ENCODE results near the gene CENPP.

Gene CENPP

DNA sequence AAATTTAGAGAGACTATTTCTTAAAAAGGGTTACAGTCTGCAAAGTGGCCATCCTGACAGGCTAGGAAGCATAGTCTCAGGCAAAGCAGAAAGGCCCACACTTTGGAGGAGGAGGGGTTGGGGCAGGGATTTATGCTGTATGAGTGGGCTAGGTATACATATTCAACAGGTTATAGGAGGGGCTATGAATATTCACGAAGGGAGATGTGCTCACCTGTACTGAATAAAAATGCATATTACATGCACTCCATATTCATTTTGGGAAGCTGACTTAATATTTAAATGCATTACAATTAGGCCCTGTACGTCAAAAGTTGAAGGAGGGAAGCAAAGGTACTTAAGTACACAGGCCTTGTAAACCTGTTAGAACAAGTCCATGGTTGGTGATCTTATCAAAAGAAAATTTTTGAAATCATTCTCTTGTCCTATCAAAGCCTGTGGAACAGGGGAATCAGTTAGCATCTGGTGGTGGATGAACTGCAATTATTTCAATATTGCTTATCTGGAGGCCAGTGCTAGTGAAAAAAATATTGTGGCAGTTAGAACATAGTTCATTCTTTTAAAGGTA lies 1.6 kb downstream of the CENPP start:
- no peak for DNase-seq
- Mint-ChIP-seq H3K27me3 (no peaks in the 10 kb centered on the region), H3K9me3 (no peaks in the 10 kb centered on the region), H3K27ac (no peak overlapping the region), H3K4me3 (peak overlapping the region in 1 of 2 donors; percentile 93), H3K36me3 (ENCODE audit: insufficient read depth) (peaks cover 23% of the 10 kb centered on the region), H3K4me1 (ENCODE audit: low read depth in 2 of 2) (peaks cover 16 to 26% of the 10 kb centered on the region in 2 donors)
- ATAC-seq (replicated peaks), result no peak

- Mint-ChIP-seq H3K27me3 (no peaks in the 10 kb centered on the region), H3K4me1 (ENCODE audit: low read depth in 2 of 2) (peaks cover 14 to 22% of the 10 kb centered on the region in 2 donors), H3K9me3 (no peaks in the 10 kb centered on the region), H3K36me3 (ENCODE audit: insufficient read depth) (peaks cover 18% of the 10 kb centered on the region), H3K4me3 (no peak overlapping the region), H3K27ac (no peak overlapping the region)
- DNase-seq (no peak), ATAC-seq (replicated peaks) (no peak)
Observed at GRCh38 chr9:92328225-92328624, 2.5 kb downstream of the CENPP start.

DNA sequence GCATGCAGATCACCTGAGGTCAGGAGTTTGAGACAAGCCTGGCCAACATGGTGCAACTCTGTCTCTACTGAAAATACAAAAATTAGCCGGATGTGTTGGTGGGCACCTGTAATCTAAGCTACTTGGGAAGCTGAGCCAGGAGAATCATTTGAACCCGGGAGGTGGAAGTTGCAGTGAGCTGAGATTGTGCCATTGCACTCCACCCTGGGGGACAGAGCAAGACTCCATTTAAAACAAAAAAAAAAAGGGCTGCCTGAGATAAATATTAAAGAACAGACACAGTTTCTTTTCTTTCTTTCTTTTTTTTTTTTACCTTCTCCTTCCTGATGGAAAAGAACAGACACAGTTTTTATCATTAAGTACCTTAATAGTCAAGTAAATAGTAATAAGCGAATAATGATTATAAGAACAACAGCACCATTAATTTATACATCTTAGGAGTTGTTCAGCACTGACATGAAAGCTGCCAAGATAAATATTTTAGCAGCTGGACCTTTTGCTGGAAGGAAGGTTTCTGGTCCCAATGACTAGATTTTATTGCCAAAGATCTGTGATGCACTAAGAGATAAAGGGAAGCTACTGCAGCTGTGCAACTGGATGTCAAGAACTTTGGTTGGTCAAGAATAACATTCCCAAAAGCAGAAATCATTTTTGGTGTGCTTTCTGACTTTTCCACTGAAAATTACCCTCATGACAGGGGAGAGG lies 7.0 kb downstream of the CENPP start:
- ATAC-seq (replicated peaks) (no peak), DNase-seq (no peak)
- peaks cover 3% of the 10 kb centered on the region for H3K36me3 Mint-ChIP-seq (ENCODE audit: insufficient read depth)
- no peaks in the 10 kb centered on the region for H3K9me3 Mint-ChIP-seq
- no peaks in the 10 kb centered on the region for H3K4me1 Mint-ChIP-seq (ENCODE audit: low read depth in 2 of 2)
- no peaks in the 10 kb centered on the region for H3K27me3 Mint-ChIP-seq
- no peak overlapping the region for H3K4me3 Mint-ChIP-seq
- no peak overlapping the region for H3K27ac Mint-ChIP-seq

DNA sequence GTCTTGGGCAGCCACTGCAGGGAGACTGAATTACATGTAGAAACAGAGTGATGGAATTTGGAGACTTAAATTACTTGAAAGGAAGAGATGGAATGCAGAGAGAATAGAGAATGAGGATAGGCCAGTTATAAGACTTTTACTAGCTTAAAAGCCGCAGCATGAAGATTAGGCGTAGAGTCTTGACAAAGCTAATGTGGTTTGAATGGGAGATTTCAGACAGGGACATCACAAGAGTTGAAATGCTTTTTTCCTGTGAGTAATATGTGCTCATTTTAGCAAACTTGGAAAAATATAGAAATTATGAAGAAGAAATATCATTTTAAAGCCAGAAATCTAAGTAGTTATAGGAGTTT lies 7.5 kb downstream of the CENPP start:
- Mint-ChIP-seq H3K9me3 (no peaks in the 10 kb centered on the region), H3K36me3 (ENCODE audit: insufficient read depth) (peaks cover 3% of the 10 kb centered on the region), H3K27me3 (no peaks in the 10 kb centered on the region), H3K4me3 (no peak overlapping the region), H3K4me1 (ENCODE audit: low read depth in 2 of 2) (no peaks in the 10 kb centered on the region), H3K27ac (no peak overlapping the region)
- DNase-seq, result no peak
- ATAC-seq (replicated peaks), result no peak

DNA sequence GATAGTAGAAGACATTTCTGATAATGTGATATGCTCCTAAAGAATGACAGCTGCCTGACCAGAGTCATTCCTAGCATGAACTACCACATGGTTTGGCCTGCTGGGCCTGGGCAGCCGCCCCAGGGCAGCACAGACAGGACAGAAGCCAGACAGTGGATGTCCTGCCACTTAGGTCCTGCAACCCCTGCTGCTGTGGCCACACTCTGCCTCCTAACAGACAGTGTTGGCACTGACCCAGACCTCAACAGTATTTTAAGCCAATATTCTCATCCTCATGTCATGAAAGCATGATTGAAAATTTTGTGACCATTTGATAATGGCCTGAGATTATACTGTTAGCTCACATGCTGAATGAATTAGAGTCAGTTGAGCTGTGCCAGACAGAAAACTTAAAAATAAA lies 15.8 kb downstream of the CENPP start:
- DNase-seq, result no peak
- peaks cover 3 to 7% of the 10 kb centered on the region in 2 donors for H3K9me3 Mint-ChIP-seq
- H3K36me3 Mint-ChIP-seq (ENCODE audit: insufficient read depth), result no peaks in the 10 kb centered on the region
- H3K4me1 Mint-ChIP-seq (ENCODE audit: low read depth in 2 of 2), result no peaks in the 10 kb centered on the region
- H3K4me3 Mint-ChIP-seq, result no peak overlapping the region
- no peak for ATAC-seq (replicated peaks)
- no peak overlapping the region for H3K27ac Mint-ChIP-seq
- no peaks in the 10 kb centered on the region for H3K27me3 Mint-ChIP-seq

DNA sequence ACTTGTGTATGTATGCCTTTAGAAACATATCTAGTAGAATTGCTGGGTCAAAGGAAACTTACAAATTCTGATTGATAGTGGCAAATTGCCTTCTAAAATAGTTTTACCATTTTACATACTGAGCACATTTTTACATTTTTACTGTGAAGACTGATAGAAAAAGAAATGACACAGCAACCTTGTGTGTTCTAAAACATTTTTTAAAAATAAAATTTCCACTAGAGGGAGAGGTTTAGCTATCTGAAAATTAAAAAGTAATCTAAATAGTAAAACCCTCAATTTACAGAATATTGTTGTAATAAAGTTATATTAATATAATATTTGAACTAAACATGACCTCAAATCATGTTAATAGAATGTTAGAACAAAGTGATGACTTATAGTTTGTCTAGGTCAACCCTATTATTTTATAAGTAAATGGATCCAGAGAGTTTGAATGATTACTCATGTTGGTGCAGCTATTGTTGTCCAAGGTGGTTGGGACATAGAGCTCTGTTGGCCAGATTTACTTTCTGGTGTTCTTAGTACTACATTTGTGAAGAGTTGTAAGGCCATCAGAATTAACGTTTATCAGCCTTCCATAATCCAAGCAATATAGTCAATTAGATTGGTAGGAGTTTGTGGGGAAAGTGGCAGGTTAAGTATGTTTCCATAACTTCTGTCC lies 17.2 kb downstream of the CENPP start:
- no peak for DNase-seq
- ATAC-seq (replicated peaks), result no peak
- Mint-ChIP-seq H3K4me3 (no peak overlapping the region), H3K4me1 (ENCODE audit: low read depth in 2 of 2) (no peaks in the 10 kb centered on the region), H3K27ac (no peak overlapping the region), H3K9me3 (peaks cover 3 to 7% of the 10 kb centered on the region in 2 donors), H3K27me3 (no peaks in the 10 kb centered on the region), H3K36me3 (ENCODE audit: insufficient read depth) (no peaks in the 10 kb centered on the region)

DNA sequence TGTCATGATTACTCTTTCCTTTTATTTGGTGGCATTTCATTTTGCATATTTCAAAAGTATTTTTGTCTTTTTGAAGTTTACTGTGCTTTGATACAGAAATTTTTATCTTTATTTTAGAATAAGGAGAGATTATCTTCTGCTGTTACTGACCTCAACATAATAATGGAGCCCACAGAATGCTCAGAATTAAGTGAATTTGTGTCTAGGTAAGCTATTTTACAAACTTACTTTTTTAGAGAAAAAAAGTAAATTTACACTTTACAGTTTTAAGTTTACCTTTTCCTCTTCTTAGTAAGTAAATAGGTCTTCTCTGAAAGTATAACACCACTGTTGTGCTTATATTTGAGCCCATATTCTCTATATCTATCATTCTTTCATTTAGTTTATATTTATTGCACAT lies 19.8 kb downstream of the CENPP start:
- Mint-ChIP-seq H3K27ac (no peak overlapping the region), H3K27me3 (no peaks in the 10 kb centered on the region), H3K4me3 (no peak overlapping the region), H3K4me1 (ENCODE audit: low read depth in 2 of 2) (no peaks in the 10 kb centered on the region), H3K9me3 (peaks cover 3 to 7% of the 10 kb centered on the region in 2 donors), H3K36me3 (ENCODE audit: insufficient read depth) (no peaks in the 10 kb centered on the region)
- no peak for DNase-seq
- ATAC-seq (replicated peaks), result no peak

GRCh38 chr9:92349771-92350739 lies 24.3 kb downstream of the CENPP start:
- ATAC-seq (replicated peaks) (no peak), DNase-seq (no peak)
- no peak overlapping the region for H3K4me3 Mint-ChIP-seq
- H3K27ac Mint-ChIP-seq, result peak overlapping the region in 1 of 2 donors; percentile 53
- H3K27me3 Mint-ChIP-seq, result no peaks in the 10 kb centered on the region
- peaks cover 0 to 2% of the 10 kb centered on the region in 2 donors for H3K4me1 Mint-ChIP-seq (ENCODE audit: low read depth in 2 of 2)
- no peaks in the 10 kb centered on the region for H3K36me3 Mint-ChIP-seq (ENCODE audit: insufficient read depth)
- H3K9me3 Mint-ChIP-seq, result peaks cover 3 to 7% of the 10 kb centered on the region in 2 donors

GRCh38 chr9:92350740-92351133 lies 25.0 kb downstream of the CENPP start:
- no peaks in the 10 kb centered on the region for H3K27me3 Mint-ChIP-seq

GRCh38 chr9:92353051-92353450 lies 27.3 kb downstream of the CENPP start:
- H3K27me3 Mint-ChIP-seq, result no peaks in the 10 kb centered on the region
- ATAC-seq (replicated peaks), result no peak
- no peak for DNase-seq
- no peaks in the 10 kb centered on the region for H3K36me3 Mint-ChIP-seq (ENCODE audit: insufficient read depth)
- peaks cover 0 to 2% of the 10 kb centered on the region in 2 donors for H3K4me1 Mint-ChIP-seq (ENCODE audit: low read depth in 2 of 2)
- no peak overlapping the region for H3K4me3 Mint-ChIP-seq
- peaks cover 6 to 15% of the 10 kb centered on the region in 2 donors for H3K9me3 Mint-ChIP-seq
- peak overlapping the region in 1 of 2 donors; percentile 7 for H3K27ac Mint-ChIP-seq

More at GRCh38 chr9:92350740-92351133, 25.0 kb downstream of the CENPP start:
- H3K9me3 Mint-ChIP-seq, result peaks cover 3 to 10% of the 10 kb centered on the region in 2 donors
- DNase-seq (no peak), ATAC-seq (replicated peaks) (no peak)
- peaks cover 0 to 2% of the 10 kb centered on the region in 2 donors for H3K4me1 Mint-ChIP-seq (ENCODE audit: low read depth in 2 of 2)
- no peaks in the 10 kb centered on the region for H3K36me3 Mint-ChIP-seq (ENCODE audit: insufficient read depth)
- H3K4me3 Mint-ChIP-seq, result no peak overlapping the region
- peak overlapping the region in 1 of 2 donors; percentile 53 for H3K27ac Mint-ChIP-seq

GRCh38 chr9:92359394-92359995 lies 33.7 kb downstream of the CENPP start:
- DNase-seq (no peak), ATAC-seq (replicated peaks) (no peak)
- peaks cover 6 to 22% of the 10 kb centered on the region in 2 donors for H3K9me3 Mint-ChIP-seq

DNA sequence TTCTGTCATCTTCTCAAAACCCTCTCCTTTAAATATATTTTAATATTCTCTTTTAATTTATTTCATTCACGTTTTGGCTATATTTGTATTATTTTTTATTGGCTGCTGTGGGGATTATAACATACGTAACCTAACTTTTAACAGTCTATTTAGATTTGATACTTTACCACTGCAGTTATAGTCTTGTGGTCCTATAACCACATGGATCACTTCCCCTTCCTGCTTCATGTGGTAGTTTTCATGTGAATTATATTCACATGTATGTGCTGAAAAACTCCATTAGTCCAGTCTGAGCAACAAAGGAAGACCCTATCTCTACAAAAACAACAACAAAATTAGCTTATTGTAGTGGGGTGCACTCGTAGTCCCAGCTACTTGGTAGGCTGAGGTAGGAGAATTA lies 34.3 kb downstream of the CENPP start:
- no peaks in the 10 kb centered on the region for H3K27me3 Mint-ChIP-seq
- H3K9me3 Mint-ChIP-seq, result peaks cover 3 to 16% of the 10 kb centered on the region in 2 donors
- no peak for DNase-seq
- ATAC-seq (replicated peaks), result no peak
- no peak overlapping the region for H3K27ac Mint-ChIP-seq
- H3K4me1 Mint-ChIP-seq (ENCODE audit: low read depth in 2 of 2), result no peaks in the 10 kb centered on the region
- no peaks in the 10 kb centered on the region for H3K36me3 Mint-ChIP-seq (ENCODE audit: insufficient read depth)
- no peak overlapping the region for H3K4me3 Mint-ChIP-seq

More at GRCh38 chr9:92359394-92359995, 33.7 kb downstream of the CENPP start:
- Mint-ChIP-seq H3K27ac (no peak overlapping the region), H3K27me3 (no peaks in the 10 kb centered on the region), H3K36me3 (ENCODE audit: insufficient read depth) (no peaks in the 10 kb centered on the region), H3K4me3 (no peak overlapping the region), H3K4me1 (ENCODE audit: low read depth in 2 of 2) (no peaks in the 10 kb centered on the region)

DNA sequence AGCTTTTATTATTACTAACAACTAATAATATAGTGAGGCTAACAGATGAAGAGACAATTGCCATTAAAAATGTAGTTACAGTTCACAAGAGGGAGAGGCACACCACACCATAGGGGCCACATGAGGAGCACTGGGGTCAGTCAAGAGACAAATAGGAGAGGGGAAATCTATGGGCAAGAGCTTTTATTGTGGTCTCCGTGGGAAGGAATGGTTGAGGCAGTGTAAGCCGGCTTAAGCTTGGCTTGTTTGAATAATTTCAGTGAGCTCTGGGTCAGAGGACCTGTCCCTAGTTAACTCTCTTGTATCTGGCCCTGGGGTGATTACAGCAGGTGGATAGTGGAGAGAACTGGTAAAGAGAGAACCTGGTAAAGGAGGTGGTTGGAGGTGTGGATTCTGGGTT lies 43.3 kb downstream of the CENPP start:
- Mint-ChIP-seq H3K27ac (no peak overlapping the region), H3K9me3 (peaks cover 2 to 9% of the 10 kb centered on the region in 2 donors), H3K27me3 (no peaks in the 10 kb centered on the region), H3K4me3 (no peak overlapping the region), H3K36me3 (ENCODE audit: insufficient read depth) (no peaks in the 10 kb centered on the region), H3K4me1 (ENCODE audit: low read depth in 2 of 2) (no peaks in the 10 kb centered on the region)
- ATAC-seq (replicated peaks) (no peak), DNase-seq (no peak)
